Measurements from ENCODE around the gene HIC1.
"Not testable (repeated sequence)": the region's sequence is repeated elsewhere in the genome, so short reads cannot be mapped to it uniquely, and the experiment has no call there.

Gene HIC1, protein sequence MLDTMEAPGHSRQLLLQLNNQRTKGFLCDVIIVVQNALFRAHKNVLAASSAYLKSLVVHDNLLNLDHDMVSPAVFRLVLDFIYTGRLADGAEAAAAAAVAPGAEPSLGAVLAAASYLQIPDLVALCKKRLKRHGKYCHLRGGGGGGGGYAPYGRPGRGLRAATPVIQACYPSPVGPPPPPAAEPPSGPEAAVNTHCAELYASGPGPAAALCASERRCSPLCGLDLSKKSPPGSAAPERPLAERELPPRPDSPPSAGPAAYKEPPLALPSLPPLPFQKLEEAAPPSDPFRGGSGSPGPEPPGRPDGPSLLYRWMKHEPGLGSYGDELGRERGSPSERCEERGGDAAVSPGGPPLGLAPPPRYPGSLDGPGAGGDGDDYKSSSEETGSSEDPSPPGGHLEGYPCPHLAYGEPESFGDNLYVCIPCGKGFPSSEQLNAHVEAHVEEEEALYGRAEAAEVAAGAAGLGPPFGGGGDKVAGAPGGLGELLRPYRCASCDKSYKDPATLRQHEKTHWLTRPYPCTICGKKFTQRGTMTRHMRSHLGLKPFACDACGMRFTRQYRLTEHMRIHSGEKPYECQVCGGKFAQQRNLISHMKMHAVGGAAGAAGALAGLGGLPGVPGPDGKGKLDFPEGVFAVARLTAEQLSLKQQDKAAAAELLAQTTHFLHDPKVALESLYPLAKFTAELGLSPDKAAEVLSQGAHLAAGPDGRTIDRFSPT

DNA sequence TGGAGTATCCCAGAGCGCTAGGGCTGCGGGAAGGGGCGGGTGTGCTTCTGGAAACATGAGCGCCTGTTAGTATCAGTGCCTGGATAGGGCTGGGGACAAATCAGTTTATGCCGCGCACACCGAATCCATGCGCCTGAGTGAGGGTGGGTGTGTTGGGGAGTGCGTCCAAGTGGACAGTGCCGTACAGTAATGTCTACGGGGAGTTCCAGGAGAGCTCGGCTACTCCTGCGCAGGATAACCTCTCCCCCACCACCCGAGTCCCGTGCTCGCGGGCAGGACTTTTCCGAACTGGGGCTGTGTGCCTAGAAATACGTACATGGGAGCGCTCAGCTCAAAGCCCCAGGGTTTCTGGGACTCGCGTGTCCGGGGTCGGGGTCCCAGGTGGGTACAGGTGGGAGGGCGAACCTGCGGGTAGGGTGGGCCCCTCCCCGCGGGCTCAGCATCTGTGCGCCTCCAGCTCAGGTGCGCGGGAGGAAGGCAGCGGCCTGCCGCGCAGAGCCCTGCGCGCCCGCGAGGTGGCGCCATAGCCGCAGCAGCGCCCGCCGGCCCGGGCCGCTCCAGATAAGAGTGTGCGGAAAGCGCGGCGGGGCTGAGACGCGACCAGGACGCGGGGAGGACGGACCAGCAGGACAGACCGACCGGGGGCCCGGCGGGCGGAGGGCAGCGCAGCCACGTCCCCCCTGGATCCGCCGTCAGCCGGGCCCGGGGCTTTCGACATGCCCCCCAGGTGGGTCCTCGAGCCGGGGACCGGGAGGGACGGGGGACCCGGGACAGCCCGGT, at the start of gene HIC1:
HIC1 (plus strand) TSS at position 592 of the 780 bp plus-strand sequence. CDS start 1,588 bp downstream, outside the sequence.
- DNase-seq = peak; percentile 91

DNA sequence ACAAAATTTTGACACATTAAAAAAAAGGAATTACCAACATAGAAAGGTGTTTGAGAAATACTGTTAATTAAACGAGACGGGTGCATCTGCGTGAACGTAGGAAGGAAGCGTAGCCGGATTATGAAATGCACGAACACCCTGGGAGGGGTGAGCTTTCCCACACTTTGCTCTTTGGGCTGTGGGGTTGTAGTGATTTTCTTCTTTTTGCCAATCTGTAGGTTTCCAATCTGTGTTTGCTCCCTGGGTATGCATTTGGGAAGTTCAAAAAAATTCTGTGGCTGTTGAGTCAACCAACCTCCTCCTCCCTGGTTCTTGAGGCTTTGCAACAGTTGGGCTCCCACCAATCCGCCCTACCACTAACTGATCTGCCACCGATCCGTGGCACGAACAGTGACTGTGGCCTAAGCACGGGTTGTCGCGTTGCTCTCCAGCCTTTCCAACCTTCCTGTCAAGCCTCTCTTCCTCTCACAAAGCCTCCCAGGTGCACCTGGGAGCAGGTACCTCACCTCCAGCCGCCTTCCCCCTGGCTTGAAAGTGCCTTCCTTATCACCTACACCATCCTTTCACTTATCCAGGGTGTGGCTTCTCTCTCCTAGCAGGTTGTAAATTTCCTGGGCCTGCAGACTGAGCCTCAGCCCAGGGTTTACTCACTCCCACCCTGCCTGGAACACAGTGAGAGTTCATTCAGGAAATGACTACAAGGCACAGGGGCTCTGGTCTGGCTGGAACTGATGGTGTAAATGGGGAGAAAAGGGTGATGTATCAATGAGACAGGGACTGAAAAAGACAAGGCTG, 46.4 kb upstream of the HIC1 start:
- no peak for DNase-seq

DNA sequence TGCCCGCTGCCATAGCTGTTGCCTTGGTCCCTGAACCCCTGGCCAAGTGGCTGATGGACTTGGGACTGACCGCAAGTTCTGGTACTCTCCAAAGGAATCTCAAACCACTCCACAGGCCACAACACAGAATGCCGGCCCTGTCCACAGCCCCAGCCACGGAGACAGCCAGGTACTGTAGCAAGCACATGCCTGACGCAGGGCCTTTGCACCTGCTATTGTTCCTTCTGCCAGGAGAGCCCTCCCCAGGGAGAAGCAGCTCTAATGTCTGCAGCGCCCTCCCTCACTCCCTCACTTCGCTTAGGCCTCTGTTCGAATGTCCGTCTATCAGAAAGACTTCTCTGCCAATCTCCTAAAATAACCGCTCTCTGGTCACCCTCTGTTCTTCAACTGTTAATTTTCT, 45.2 kb upstream of the HIC1 start:
- no peak for DNase-seq

DNA sequence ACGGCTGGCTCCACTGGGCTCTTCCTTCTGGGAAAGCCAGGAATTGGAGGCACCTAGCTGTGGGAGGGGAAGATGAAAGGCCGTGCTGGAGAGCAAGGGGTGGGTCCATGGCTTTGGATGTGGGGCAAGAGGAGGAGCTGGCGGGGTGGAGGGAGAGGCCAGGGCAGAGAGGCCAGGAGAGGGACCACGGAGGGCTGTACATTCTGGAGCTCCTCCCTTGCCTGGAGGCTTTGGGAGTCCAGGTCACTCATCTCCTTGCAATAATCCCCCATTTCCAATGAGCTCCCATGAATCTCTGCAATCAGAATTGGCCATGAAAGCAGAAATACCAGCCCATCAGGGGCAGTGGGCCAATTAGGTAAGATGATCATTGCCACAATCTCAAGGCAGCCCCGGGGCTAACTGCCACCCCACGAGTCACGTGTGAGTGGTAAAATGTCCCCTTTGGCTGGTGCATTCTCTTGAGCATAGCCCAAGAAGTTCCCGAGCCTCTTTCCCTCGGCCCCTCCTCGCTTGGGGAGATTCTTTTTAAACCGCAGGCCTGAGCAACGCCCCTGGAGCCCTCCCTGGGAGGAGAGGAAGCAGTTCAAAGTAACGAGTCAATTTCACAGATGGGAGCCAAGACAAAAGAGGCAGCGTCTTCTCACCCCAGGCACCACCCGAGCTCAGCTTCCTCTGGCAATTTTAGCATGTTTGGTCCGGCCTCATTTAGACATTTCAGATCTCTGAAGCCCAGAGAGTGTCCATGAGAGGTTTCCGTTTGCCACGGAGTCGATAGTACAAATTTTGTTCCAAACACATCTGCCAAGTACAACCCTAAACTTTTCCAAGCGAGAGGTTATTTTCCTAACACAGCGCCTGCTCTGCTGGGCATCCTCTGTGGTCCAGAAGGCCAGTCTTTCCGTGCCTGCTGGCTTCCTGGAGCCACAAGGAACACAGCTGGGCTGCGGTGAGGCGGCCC, 43.2 kb upstream of the HIC1 start:
- DNase-seq = peak; percentile 66

DNA sequence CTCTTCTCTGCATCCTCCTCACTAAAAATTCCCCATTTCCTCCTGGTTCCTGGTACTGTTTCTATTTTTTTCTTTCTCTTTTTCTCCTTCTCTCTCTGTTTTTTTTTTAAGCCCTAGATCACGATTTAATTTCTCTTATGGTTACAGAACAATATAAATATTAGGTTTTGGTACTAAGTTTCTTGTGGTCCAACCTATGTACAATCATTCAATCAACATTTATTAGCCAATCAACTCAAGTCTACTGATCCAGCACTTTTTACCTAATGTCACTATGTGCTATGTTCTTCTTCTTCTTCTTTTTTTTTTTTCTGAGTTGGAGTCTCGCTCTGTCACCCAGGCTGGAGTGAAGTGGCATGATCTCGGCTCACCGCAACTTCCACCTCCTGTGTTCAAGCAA, 42.4 kb upstream of the HIC1 start:
- no peak for DNase-seq

DNA sequence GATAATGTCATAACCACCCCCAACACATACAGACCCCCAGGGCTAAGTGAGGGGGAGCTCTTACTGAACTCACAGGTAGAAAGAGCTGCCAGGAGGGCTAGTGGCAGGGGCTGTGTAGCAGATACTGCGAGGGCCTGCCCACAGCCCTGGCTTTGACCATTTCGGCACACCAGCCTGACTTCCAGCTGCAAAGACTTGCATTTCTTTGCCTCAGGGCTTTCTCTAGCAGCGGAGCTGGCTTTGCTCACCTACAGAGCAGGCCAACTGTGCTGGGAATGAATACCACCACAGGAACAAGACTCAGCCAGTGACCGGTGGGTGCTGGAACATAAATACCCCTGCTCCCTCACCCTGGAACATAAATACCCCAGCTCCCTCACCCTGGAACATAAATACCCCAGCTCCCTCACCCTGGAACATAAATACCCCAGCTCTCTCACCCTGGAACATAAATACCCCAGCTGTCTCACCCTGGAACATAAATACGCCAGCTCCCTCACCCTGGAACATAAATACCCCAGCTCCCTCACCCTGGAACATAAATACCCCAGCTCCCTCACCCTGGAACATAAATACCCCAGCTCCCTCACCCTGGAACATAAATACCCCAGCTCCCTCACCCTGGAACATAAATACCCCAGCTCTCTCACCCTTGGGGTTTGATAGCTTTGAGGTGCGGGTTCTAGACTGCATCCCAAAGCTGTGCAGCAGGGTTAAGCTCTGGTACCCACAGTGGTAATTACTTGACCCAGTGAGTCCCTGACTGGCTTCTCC, 41.5 kb upstream of the HIC1 start:
- not testable (repeated sequence) for DNase-seq

DNA sequence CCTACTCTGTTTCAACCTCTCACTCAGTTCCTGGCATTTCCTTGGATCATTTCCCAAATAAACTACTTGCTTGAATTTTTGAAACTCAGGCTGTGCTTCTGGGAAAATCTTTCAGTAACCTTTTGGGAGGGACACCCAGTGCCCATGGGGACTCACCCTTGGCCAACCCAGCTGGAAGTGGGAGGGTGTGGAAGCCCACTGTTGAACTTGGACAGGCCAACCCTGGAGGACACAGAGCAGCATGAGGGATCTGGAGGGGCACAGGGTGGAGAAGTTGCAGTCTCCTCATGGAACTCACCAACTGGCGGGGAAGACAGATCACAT, 40.9 kb upstream of the HIC1 start:
- DNase-seq = no peak

DNA sequence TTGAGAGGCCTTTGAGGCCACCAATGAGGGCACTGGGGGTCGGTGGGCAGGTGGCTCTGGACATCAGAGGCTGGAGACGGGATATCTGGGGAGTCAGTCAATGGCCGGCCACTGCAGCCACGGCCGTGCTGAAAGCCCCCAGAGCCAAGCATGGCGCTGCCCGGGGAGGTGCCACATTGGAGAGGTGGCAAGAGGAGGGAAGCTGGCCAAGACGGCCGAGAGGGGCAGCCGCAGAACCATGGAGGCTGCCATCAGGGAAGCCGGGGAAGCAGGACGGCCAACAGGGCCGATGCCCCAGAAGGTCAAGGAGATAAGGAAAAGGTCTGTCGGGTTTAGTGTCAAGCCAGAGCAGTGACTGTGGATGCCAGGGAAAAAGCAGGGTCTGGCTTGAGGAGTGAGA, 39.6 kb upstream of the HIC1 start:
- DNase-seq = no peak

DNA sequence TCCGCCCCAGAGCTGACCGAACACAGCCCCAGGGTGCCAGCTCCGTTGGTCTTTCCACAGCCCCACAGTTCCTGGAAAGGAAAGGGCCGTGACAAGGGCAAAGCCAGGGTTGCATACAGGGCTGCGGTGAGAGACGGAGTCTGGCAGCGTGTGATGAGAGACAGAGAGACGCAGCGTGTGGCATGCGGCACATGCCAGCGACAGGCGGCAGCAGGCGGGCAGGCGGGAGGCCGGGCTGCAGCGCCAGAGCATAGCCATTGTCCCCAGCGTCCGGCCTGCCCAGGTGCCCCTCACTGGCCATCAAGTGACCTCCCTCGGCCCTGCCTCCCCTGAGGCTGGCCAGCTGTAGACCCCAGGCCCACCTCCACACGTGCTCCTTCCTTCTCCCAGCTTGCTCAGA, 38.4 kb upstream of the HIC1 start:
- no peak for DNase-seq

DNA sequence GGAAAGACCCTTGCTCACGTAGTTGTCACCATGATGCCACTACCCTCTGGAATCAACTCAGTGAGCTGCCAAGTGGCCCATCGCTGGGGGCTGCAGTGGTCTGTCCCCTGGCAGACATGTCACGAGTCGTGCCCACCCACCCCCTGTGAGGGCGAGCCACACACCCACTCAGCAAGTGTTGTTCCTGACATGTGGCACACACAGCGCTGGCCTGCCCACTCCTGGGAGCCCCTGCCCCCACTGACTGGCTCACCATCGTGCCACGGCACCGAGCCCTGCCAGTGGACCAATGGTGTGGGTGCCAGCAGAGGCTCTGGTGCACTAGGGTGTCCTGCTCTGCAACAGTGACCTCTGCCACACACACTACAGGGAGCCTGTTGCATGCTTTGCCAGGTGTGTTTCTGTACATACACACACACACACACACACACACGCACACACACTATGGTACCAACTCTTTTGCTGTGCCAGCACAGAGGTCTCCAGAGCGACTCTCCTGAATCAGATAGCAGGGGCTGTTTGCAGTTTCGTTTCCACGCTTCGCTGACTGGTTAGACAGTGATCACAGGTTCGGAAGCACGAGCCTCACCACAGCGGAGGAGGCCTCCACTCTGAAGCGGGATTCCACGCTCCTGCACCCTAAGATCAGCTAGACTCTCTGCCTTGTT, 37.5 kb upstream of the HIC1 start:
- DNase-seq = no peak

DNA sequence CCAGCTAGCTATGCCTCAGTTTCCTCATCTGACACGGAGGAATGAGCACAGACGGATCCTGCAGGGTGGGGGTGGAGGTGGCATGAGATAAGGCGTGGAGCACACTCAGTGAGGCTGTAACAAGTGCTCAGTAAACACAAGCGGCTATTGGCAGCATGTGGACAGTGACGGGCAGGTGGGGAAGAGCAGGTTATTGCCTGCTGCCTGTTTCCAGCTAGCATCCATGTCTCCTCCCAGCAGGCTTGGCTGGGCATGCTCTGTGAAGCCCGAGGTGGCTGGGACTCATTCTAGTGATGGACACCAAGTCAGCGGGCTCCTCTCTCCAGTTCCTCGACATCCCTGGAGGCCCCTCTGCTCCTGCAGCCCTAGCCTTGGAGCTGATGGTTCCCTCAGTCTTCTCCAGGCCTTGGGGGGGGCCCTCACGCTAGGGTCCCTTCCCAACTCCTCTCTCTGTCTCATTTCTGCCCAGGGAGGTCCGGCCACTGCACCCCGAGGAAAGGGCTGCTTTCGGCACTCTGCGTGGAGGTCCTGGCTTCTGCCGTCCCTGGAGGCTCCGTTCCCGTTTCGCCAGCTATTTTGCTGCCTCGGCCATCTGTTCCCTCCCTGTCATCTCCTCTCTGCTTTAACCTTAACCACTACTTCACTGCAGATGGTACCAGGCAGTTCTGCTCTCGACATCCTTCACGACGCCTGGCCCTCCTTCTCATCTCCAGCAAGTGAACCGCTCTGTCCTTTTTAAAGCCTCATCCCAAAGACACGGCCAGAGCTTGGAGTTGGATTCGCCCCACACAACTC, 36.0 kb upstream of the HIC1 start:
- no peak for DNase-seq

DNA sequence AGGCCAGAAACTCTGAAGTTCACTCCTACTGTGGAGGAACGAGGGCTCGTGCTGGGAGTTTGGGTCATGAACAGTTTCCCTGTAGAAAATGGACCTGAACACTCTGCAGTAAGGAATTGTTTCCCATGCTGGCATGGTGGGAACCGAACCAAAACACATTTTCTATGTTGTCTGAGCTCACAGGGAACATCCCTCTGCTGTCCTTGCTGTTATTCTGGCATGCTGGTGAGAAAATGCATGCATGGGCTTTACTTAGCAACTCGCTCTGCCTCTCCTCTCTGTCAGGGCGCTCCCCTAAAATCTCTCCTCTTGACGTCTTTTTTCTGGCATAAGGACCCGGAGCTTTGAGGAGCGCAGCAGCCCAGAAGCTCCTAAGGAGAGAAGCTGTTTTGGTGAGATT, 35.2 kb upstream of the HIC1 start:
- DNase-seq = no peak

DNA sequence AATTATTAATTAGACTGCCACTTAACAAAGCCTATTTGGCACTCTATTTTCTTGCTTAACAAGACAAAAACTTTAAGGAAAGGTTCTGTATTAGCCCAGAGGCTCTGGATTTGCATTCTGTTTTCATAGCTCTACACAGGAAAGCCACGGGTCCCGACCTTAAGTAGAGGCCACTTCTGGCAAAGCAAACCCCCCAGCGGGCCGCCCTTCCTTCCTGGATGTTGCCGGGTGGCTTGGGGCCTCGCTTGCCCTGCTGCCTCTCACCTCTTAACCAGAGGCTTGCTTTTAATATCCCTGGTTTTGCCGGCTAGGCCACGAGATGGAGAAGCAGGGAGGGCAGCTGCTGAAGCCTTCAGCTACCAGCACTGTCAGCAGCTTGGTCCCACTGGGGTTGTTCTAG, 34.2 kb upstream of the HIC1 start:
- DNase-seq = no peak

DNA sequence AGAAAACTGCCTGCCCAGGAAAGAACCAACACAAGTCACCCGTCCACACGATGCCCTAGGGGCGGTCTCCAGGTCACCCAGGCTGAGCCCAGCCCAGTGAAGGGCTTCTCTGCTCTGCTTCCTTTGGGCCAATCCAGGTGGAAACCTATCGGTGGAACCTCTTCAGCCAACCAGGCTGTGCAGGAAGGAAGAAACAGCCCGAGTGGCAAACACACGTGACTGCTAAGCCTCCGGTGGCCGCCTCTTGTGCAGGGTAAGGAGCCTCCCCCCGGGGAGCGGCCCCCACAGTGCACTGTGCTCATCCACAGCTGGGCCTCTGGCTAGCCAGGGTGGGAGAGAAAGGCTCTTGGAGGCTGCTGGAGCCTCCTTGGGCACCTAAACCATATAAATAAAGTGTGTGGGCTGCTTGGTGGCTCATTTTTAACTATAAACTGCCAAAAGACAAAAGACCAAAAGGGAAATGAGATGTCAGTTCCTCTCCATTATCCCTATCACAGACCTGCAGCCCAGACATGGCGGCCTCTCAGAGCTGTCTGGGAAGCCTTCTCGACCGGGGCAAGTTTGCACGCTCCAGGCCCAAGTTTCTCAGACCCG, 32.2 kb upstream of the HIC1 start:
- no peak for DNase-seq

DNA sequence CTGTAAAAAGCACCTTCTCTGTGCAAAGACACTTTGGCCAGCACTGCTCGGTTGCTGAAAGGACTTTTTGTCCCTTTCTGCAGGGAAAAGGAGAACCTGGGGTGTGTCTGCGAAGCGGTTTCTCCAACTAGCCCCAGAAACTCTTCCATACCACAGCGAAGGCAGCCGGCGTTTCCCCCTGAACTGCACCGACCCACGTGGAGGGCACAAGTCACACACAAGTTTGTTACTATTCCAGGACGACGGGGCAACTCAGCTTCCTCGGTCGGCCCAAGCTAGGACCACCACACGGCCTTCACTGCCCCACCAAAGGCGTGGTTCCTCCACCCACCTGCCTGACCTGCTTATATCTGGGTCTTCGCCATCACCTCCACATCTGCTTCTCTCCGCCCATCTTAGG, 31.6 kb upstream of the HIC1 start:
- no peak for DNase-seq

DNA sequence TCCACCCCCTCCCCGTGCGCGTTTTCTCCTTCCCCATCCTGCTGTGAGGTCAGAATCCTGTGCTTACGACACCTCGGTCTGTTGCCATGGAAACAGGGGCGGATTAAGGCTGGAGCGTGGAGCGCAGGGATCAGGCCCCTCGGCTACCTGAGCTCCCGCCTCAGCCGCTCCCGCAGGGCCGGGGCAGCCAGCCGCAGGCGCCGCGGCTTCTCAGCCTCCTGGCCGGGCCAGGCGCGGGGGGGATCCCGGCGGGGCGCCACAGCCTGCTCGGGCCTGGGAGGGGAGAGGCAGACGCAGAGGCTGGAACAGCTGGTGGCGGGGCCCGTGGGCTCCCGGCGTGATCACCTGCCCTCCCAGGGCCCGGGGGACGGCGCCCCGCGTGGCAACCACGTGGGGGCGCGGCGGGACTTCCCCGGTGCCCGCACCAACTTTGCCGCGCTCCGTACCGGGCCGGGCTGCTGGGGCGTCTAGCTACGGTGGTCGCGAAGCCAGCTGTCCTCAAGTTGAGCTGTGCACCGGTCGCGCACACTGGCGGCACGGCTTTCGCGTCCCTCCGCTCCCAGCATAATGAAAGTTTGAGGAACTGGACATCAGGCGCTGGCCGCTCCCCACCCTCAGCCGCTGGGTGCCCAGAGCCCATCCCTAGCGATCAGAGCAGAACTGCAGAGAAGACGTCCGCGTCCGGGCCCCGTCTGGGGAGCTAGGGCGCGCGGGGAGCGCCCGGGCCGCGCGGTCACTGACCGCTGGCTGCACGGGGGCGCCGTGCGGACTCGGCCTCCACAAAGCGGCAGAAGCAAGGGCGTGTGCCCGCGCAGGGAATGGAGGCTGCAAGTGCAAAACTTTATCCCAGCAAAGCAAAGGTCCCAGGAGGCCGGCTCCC, 31.0 kb upstream of the HIC1 start:
- peak; percentile 69 for DNase-seq

DNA sequence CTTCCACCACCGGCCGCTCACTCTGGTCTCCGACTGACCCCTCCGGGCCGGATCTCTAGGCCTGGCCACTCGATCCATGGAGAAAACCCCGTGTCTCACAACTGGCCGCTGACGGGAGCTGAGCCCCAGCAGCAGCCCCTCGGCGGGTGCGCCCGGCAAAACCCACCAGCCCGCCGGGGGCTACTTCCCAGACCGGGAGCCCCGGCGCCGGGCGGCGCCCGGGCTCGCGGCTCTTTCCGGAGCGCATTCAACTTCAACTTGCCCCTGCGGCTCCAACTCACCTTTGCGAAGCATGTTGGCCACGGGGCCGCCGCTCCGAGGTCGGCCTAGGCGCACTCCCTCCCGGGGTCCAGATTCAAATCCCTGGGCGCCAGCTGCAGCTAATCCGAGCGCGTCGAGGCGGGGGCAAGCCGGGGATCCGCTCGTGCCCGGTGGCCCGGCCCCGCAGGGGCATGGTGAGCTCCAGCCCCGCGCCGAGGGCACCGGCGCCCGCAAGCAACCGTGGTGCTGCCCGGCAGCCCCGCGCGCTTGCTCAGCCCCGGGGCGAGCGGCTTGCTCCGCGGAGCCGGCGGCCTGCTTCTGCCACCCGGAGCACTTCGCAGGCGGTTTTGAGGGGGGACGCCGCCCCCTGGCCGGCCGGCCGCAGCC, 30.2 kb upstream of the HIC1 start:
- DNase-seq = no peak
